Loucy (cell line): ENCODE measurements around the gene LORICRIN.
"Not testable (repeated sequence)": the region's sequence is repeated elsewhere in the genome, so short reads cannot be mapped to it uniquely, and the experiment has no call there.

ENCODE experiments used
- H2AFZ ChIP-seq: fragments of 200-600 bp; sonication (generic); 2 replicates; pipeline ENCODE4 v1.6.0; 2016; ENCODE audit warnings: antibody characterized with exemption, mild to moderate bottlenecking, low read length, moderate library complexity
- H3F3A ChIP-seq: fragments of 200-600 bp; 2 replicates; pipeline ENCODE4 v1.6.0; 2016; ENCODE audit warnings: antibody characterized with exemption, low read depth, mild to moderate bottlenecking
- H3K27me3 ChIP-seq: fragments of 200-600 bp; sonication (generic); 2 replicates; pipeline ENCODE4 v1.6.1; 2014; ENCODE audit warnings: low read length, mild to moderate bottlenecking; ENCODE audit not compliant: insufficient read depth, poor library complexity, severe bottlenecking
- H3K36me3 ChIP-seq: fragments of 200-600 bp; sonication (generic); 2 replicates; pipeline ENCODE4 v1.6.1; 2016; ENCODE audit warnings: low read length; ENCODE audit not compliant: insufficient read depth
- H3K4me1 ChIP-seq: fragments of 200-600 bp; sonication (generic); 2 replicates; pipeline ENCODE4 v1.5.1; 2014; ENCODE audit warnings: low read length, mild to moderate bottlenecking; ENCODE audit not compliant: insufficient read depth, poor library complexity, severe bottlenecking
- H3K4me2 ChIP-seq: fragments of 200-600 bp; sonication (generic); 2 replicates; pipeline ENCODE4 v1.6.0; 2014; ENCODE audit warnings: antibody characterized with exemption, low read length, low read depth, mild to moderate bottlenecking; ENCODE audit not compliant: poor library complexity, severe bottlenecking
- H3K4me3 ChIP-seq: fragments of 200-600 bp; sonication (generic); 2 replicates; pipeline ENCODE4 v1.5.1; 2014; ENCODE audit warnings: low read length, mild to moderate bottlenecking, mixed read lengths; ENCODE audit not compliant: poor library complexity, severe bottlenecking
- H3K79me2 ChIP-seq: fragments of 200-600 bp; sonication (generic); 2 replicates; pipeline ENCODE4 v1.6.1; 2014; ENCODE audit warnings: low read length; ENCODE audit not compliant: insufficient read depth
- H3K9ac ChIP-seq: fragments of 200-600 bp; sonication (generic); 2 replicates; pipeline ENCODE4 v1.6.0; 2014; ENCODE audit warnings: mild to moderate bottlenecking, low read depth, low read length, moderate library complexity; ENCODE audit not compliant: poor library complexity, severe bottlenecking
- H3K9me2 ChIP-seq: fragments of 200-600 bp; sonication (generic); replicated peaks from 2 replicates; pipeline ENCODE4 v1.6.1; 2016; ENCODE audit warnings: low read depth, low read length, mixed read lengths
- H3K9me3 ChIP-seq: fragments of 200-600 bp; sonication (generic); 2 replicates; pipeline ENCODE4 v1.6.1; 2014; ENCODE audit warnings: mild to moderate bottlenecking, antibody characterized with exemption, low read length, low read depth; ENCODE audit not compliant: insufficient read depth
- H4K20me1 ChIP-seq: fragments of 200-600 bp; sonication (generic); 2 replicates; pipeline ENCODE4 v1.6.0; 2014; ENCODE audit warnings: antibody characterized with exemption, low read length, mild to moderate bottlenecking; ENCODE audit not compliant: insufficient read depth, poor library complexity, severe bottlenecking
- EZH2phosphoT487 ChIP-seq: fragments of 200-600 bp; IDR thresholded peaks from 2 replicates; pipeline ENCODE4 v1.6.1; 2018; ENCODE audit warnings: antibody characterized with exemption, mild to moderate bottlenecking, moderate library complexity, borderline replicate concordance
- TF ChIP-seq, protein P1 (sequence below): fragments of 200-600 bp; sonication (generic); conservative IDR thresholded peaks from 2 replicates; pipeline ENCODE4 v1.5.1; 2014; ENCODE audit warnings: mild to moderate bottlenecking, antibody characterized with exemption, low read length

Gene LORICRIN

DNA sequence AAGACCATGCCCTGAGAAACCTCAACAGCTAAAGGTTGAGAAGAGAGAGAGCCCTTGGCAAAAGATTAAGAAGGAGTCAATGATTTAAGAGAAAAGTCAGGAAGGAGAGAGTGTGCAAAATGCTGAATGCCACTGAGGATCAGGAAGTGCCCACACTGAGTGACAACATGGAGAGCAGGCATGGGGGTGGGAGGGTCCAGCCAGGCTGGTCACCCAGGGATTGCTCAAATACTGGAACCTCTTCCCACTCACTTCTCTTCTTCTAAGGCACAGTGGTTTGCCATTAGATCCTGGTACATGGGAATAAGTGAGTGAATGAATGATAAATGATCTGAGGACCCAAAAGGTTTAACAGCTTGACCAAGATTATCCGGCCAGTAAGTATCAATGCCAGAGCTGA, 31.0 kb upstream of the LORICRIN start:
- Histone ChIP-seq H3K9me3 (no peaks in the 10 kb centered on the region), H2AFZ (no peak overlapping the region), H3K9me2 (no peaks in the 10 kb centered on the region), H4K20me1 (no peaks in the 10 kb centered on the region), H3K9ac (no peak overlapping the region), H3K36me3 (no peaks in the 10 kb centered on the region), H3F3A (no peaks in the 10 kb centered on the region), H3K27me3 (no peaks in the 10 kb centered on the region), H3K4me3 (no peak overlapping the region), H3K79me2 (no peaks in the 10 kb centered on the region), H3K4me1 (no peaks in the 10 kb centered on the region), H3K4me2 (no peak overlapping the region)
- no peak for TF ChIP-seq EZH2phosphoT487
- TF ChIP-seq, protein P1, sequence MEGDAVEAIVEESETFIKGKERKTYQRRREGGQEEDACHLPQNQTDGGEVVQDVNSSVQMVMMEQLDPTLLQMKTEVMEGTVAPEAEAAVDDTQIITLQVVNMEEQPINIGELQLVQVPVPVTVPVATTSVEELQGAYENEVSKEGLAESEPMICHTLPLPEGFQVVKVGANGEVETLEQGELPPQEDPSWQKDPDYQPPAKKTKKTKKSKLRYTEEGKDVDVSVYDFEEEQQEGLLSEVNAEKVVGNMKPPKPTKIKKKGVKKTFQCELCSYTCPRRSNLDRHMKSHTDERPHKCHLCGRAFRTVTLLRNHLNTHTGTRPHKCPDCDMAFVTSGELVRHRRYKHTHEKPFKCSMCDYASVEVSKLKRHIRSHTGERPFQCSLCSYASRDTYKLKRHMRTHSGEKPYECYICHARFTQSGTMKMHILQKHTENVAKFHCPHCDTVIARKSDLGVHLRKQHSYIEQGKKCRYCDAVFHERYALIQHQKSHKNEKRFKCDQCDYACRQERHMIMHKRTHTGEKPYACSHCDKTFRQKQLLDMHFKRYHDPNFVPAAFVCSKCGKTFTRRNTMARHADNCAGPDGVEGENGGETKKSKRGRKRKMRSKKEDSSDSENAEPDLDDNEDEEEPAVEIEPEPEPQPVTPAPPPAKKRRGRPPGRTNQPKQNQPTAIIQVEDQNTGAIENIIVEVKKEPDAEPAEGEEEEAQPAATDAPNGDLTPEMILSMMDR: no peak

DNA sequence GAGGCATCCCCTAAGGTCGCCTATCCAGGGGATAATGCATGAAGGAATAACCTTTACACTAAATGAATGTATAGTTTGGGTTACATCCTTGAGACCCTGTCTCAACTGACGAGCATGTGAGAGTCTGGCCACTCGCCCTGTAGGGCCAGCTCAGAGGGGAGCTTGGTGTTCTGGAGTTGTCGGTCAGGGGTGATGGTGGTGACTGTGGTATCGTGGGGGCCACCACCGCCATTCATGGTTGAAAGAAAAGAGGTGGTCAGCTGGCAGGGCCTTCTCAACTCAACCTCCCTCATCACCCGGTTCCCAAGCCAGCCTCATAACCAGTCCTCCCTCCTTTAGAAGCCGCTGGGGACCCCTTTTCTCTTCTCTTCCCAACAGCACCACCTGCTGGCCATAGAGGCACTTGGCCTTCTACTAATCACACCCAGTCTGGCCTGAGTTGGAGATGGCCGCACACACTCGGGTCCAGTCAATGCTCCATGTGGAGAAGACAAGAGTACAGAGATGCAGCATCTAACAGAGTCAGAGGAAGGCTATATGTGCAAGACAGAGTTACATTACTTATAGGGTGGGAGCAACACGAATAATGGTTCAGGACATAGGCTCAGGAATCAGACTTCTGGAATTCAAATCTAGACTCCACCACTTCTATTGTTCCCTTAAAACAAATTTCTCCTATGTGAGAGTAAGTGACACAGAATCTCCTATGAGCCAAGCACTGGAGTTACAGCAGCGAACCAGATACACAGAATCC, 30.2 kb upstream of the LORICRIN start:
- H2AFZ ChIP-seq: not testable (repeated sequence)

DNA sequence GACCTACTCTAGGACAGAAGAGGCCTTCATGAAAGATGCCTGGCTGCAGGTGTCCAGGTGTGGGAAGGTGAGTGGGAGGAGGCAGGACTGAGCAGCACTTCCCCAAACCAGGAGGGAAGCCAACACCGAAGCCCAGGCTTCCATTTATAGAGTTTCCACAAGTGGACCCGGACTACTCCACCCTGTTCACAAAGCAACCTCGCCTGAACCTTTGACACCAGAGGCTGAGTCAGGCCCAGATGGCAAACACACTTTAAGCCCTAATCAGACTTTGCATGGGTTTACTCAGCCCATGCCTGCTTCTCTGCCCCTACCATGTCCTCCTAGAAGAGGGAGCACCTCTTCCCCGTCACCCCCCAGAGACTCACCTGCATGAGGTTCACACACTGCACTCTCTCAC, 28.1 kb upstream of the LORICRIN start:
- Histone ChIP-seq H3K9ac (no peak overlapping the region), H3K4me2 (no peak overlapping the region), H4K20me1 (no peaks in the 10 kb centered on the region), H3K9me3 (no peaks in the 10 kb centered on the region), H3K4me3 (no peak overlapping the region), H3K27me3 (no peaks in the 10 kb centered on the region), H3F3A (no peaks in the 10 kb centered on the region), H3K9me2 (no peaks in the 10 kb centered on the region), H3K4me1 (no peaks in the 10 kb centered on the region), H3K36me3 (no peaks in the 10 kb centered on the region), H3K79me2 (no peaks in the 10 kb centered on the region), H2AFZ (no peak overlapping the region)
- TF ChIP-seq, protein P1: no peak
- TF ChIP-seq EZH2phosphoT487: no peak

More for the DNA sequence above, 30.2 kb upstream of the LORICRIN start:
- H3K4me3 ChIP-seq, H3K27me3 ChIP-seq, H3K79me2 ChIP-seq, H3K4me1 ChIP-seq, H3K9ac ChIP-seq, H4K20me1 ChIP-seq, H3K9me2 ChIP-seq, H3K4me2 ChIP-seq, H3K36me3 ChIP-seq, H3K9me3 ChIP-seq, H3F3A ChIP-seq: not testable (repeated sequence)
- TF ChIP-seq, protein P1: peak; percentile 59
